NCI-H524 (cell line): ENCODE data around the gene NTN1.
A peak's percentile ranks its signal among the peaks of the same experiment; 100 is the strongest.

Source experiments
- DNase-seq, 2 experiments: peaks; one replicate each; lab custom pipeline; 2025; lab: John Stamatoyannopoulos, UW

Gene NTN1

GRCh38 chr17:9006175-9006767 is 15.0 kb upstream of the NTN1 start:
- no peak for DNase-seq

- no peak for DNase-seq
Observed at GRCh38 chr17:9007052-9007714, 14.1 kb upstream of the NTN1 start.

GRCh38 chr17:9009096-9009495 is 12.2 kb upstream of the NTN1 start:
- no peak for DNase-seq

- no peak for DNase-seq
Observed at GRCh38 chr17:9009737-9010136, 11.6 kb upstream of the NTN1 start.

- no peak for DNase-seq
Observed at GRCh38 chr17:9011001-9011400, 10.3 kb upstream of the NTN1 start.

- DNase-seq = peak; percentile 44 to 64
Observed at GRCh38 chr17:9016941-9017552, 4.3 kb upstream of the NTN1 start.

GRCh38 chr17:9018726-9019125 is 2.6 kb upstream of the NTN1 start:
- DNase-seq = no peak

- DNase-seq = no peak
Observed at GRCh38 chr17:9020096-9020823, 1.1 kb upstream of the NTN1 start.

GRCh38 chr17:9020824-9021157 is 519 bp upstream of the NTN1 start:
- DNase-seq = no peak

- DNase-seq = peak in 1 of 2 experiments; percentile 19
Observed at GRCh38 chr17:9021992-9022572, 772 bp downstream of the NTN1 start.

GRCh38 chr17:9022573-9023391 is 1.5 kb downstream of the NTN1 start:
- DNase-seq = peak in 1 of 2 experiments; percentile 16

- no peak for DNase-seq
Observed at GRCh38 chr17:9023392-9024218, 2.3 kb downstream of the NTN1 start.

- DNase-seq = no peak
Observed at GRCh38 chr17:9024497-9024896, 3.2 kb downstream of the NTN1 start.

GRCh38 chr17:9026741-9027140 is 5.4 kb downstream of the NTN1 start:
- DNase-seq = no peak

GRCh38 chr17:9028202-9028987 is 7.1 kb downstream of the NTN1 start:
- DNase-seq = no peak

GRCh38 chr17:9028988-9029570 is 7.8 kb downstream of the NTN1 start:
- no peak for DNase-seq

GRCh38 chr17:9032151-9032550 is 10.8 kb downstream of the NTN1 start:
- no peak for DNase-seq

GRCh38 chr17:9032583-9032982 is 11.3 kb downstream of the NTN1 start:
- no peak for DNase-seq

- DNase-seq = no peak
Observed at GRCh38 chr17:9035249-9035648, 13.9 kb downstream of the NTN1 start.

GRCh38 chr17:9036336-9036735 is 15.0 kb downstream of the NTN1 start:
- DNase-seq = no peak
